Measurements from ENCODE around the gene LNPEP.

Gene LNPEP

DNA sequence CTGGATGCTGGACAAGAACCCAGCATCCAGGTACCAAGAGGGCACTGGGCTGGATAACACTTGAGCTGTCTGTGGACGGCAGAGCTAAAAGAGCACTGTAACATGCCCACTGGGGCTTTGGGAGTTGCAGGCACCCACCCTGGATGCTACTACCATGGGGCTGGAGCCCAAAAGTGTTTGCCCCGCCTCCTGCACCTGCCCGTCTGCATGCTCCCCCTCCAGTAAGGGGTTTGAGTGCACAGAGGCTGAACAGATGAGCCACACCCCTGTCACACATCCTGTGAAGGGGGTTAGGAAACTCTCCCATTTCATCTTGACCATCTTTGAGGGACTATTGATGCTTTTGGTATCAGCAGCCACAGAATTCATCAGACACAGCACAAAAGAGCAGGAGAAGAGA is 137.5 kb downstream of the LNPEP start:
- H3K4ac ChIP-seq (ENCODE audit: low read depth in 1 of 2, low read length in 2 of 2), result no peak overlapping the region
- H3K4me3 ChIP-seq (ENCODE audit: insufficient read depth in 1 of 2, low read depth in 1 of 2, low read length in 2 of 2), result no peak overlapping the region
- no peak overlapping the region for H2BK120ac ChIP-seq (ENCODE audit: low read depth, low read length)
- H4K8ac ChIP-seq (ENCODE audit: low read length), result no peak overlapping the region
- no peaks in the 10 kb centered on the region for H3K9me3 ChIP-seq (ENCODE audit: control insufficient read depth, low read length)
- H2BK5ac ChIP-seq (ENCODE audit: low read depth, low read length, poor library complexity, severe bottlenecking), result no peak overlapping the region
- H2AK5ac ChIP-seq (ENCODE audit: low read length, severe bottlenecking), result peak overlapping the region; percentile 79
- no peaks in the 10 kb centered on the region for H3K36me3 ChIP-seq (ENCODE audit: control insufficient read depth in 1 of 2, insufficient read depth in 2 of 2, low read depth in 1 of 2, low read length in 2 of 2)
- H2BK12ac ChIP-seq (ENCODE audit: low read length in 2 of 2), result no peak overlapping the region
- H3K79me1 ChIP-seq (replicated peaks; ENCODE audit: low read length, poor library complexity, severe bottlenecking), result no peaks in the 10 kb centered on the region
- H4K91ac ChIP-seq (ENCODE audit: low read length), result no peak overlapping the region
- H3K14ac ChIP-seq (ENCODE audit: low read length in 2 of 2), result no peak overlapping the region
- WGBS, result 93% methylated on average over 3 of the region's 3 CpGs
- no peaks in the 10 kb centered on the region for H3K4me1 ChIP-seq (ENCODE audit: control insufficient read depth, insufficient read depth, low read depth, low read length)
- H3K27ac ChIP-seq (ENCODE audit: low read length, poor library complexity, severe bottlenecking), result no peak overlapping the region
- H3K27me3 ChIP-seq (ENCODE audit: control insufficient read depth in 1 of 2, insufficient read depth in 1 of 2, low read length in 2 of 2), result no peaks in the 10 kb centered on the region
- no peak overlapping the region for H3K9ac ChIP-seq (ENCODE audit: low read length)
- H3K4me2 ChIP-seq (ENCODE audit: low read length, poor library complexity, severe bottlenecking), result no peak overlapping the region
- H2BK15ac ChIP-seq (ENCODE audit: low read depth, poor library complexity, severe bottlenecking), result no peak overlapping the region
- no peak overlapping the region for H3K18ac ChIP-seq (ENCODE audit: low read depth in 1 of 2, low read length in 2 of 2)
- H2AFZ ChIP-seq (ENCODE audit: low read depth, low read length), result no peak overlapping the region
- no peak for DNase-seq
- H3K23ac ChIP-seq (ENCODE audit: low read length in 2 of 2), result no peak overlapping the region

DNA sequence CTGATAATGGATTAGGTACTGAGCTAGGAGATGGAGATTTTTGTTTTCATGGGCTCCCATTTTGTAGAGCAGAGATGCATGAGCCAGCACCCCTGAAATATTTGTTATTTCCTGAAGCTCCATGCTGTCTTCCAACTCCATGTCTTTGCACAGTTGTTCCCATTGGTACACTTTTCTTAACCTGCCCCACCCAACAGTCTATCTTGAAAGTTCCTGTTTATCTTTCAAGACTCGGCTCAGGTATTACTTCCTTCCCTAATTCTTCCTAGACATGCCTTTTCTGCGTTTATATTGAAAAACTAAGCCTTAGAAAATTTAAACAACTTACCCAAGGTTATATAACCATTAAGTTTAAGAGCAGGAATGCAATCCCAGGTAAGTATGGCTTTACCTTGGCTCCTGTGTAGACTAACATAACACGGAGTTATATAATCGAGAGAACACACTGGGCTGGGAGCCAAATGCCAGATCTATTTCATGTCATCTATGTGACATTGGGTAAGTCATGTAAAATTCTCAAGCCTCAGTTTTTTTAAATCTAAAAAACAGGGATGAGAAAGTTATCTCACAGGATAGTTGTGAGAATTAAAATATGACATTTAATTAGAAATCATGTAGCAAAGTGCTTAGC is 139.1 kb downstream of the LNPEP start:
- H3K27ac ChIP-seq (ENCODE audit: low read length, poor library complexity, severe bottlenecking), result peak overlapping the region; percentile 96
- H3K4me2 ChIP-seq (ENCODE audit: low read length, poor library complexity, severe bottlenecking), result no peak overlapping the region

DNA sequence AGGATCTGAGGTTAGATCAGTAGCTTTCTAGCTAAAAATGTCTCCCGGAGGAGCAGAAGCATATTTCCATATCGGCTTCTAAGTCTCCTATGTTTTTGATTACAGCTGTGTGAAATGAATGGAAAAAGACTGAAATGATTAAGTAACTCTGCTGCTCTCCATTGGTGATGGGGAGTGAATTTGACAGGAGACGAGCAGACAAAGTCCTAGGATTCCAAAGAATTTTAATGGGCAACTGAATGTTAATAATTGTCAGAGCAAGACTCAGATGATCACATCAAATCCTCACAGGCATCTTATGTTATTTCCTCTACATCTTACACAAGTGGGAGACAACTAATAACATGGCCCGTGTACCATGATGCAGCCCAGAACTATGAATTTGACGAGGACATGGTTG is 139.8 kb downstream of the LNPEP start:
- H3K9me3 ChIP-seq (ENCODE audit: control insufficient read depth, low read length), result no peaks in the 10 kb centered on the region
- H2AFZ ChIP-seq (ENCODE audit: low read depth, low read length), result no peak overlapping the region
- no peaks in the 10 kb centered on the region for H3K4me1 ChIP-seq (ENCODE audit: control insufficient read depth, insufficient read depth, low read depth, low read length)
- no peak overlapping the region for H2BK12ac ChIP-seq (ENCODE audit: low read length in 2 of 2)
- H3K4ac ChIP-seq (ENCODE audit: low read depth in 1 of 2, low read length in 2 of 2), result no peak overlapping the region
- no peak overlapping the region for H4K91ac ChIP-seq (ENCODE audit: low read length)
- no peaks in the 10 kb centered on the region for H3K79me1 ChIP-seq (replicated peaks; ENCODE audit: low read length, poor library complexity, severe bottlenecking)
- no peaks in the 10 kb centered on the region for H3K27me3 ChIP-seq (ENCODE audit: control insufficient read depth in 1 of 2, insufficient read depth in 1 of 2, low read length in 2 of 2)
- H2BK120ac ChIP-seq (ENCODE audit: low read depth, low read length), result no peak overlapping the region
- no peak overlapping the region for H2BK15ac ChIP-seq (ENCODE audit: low read depth, poor library complexity, severe bottlenecking)
- H3K18ac ChIP-seq (ENCODE audit: low read depth in 1 of 2, low read length in 2 of 2), result no peak overlapping the region
- H4K8ac ChIP-seq (ENCODE audit: low read length), result no peak overlapping the region
- H3K14ac ChIP-seq (ENCODE audit: low read length in 2 of 2), result no peak overlapping the region
- 98% methylated on average over 4 of the region's 5 CpGs for WGBS
- H3K4me3 ChIP-seq (ENCODE audit: insufficient read depth in 1 of 2, low read depth in 1 of 2, low read length in 2 of 2), result no peak overlapping the region
- H3K9ac ChIP-seq (ENCODE audit: low read length), result no peak overlapping the region
- no peak overlapping the region for H3K23ac ChIP-seq (ENCODE audit: low read length in 2 of 2)
- H3K27ac ChIP-seq (ENCODE audit: low read length, poor library complexity, severe bottlenecking), result peak overlapping the region; percentile 96
- no peak for DNase-seq
- H2AK5ac ChIP-seq (ENCODE audit: low read length, severe bottlenecking), result no peak overlapping the region
- H2BK5ac ChIP-seq (ENCODE audit: low read depth, low read length, poor library complexity, severe bottlenecking), result peak overlapping the region; percentile 74
- H3K36me3 ChIP-seq (ENCODE audit: control insufficient read depth in 1 of 2, insufficient read depth in 2 of 2, low read depth in 1 of 2, low read length in 2 of 2), result no peaks in the 10 kb centered on the region
- peak overlapping the region; percentile 26 for H3K4me2 ChIP-seq (ENCODE audit: low read length, poor library complexity, severe bottlenecking)

More for the DNA sequence above, 139.1 kb downstream of the LNPEP start:
- Histone ChIP-seq H2BK12ac (ENCODE audit: low read length in 2 of 2) (no peak overlapping the region), H4K8ac (ENCODE audit: low read length) (no peak overlapping the region), H2BK120ac (ENCODE audit: low read depth, low read length) (no peak overlapping the region), H4K91ac (ENCODE audit: low read length) (no peak overlapping the region), H3K4ac (ENCODE audit: low read depth in 1 of 2, low read length in 2 of 2) (no peak overlapping the region), H3K14ac (ENCODE audit: low read length in 2 of 2) (no peak overlapping the region), H3K79me1 (replicated peaks; ENCODE audit: low read length, poor library complexity, severe bottlenecking) (no peaks in the 10 kb centered on the region), H3K9me3 (ENCODE audit: control insufficient read depth, low read length) (no peaks in the 10 kb centered on the region), H3K23ac (ENCODE audit: low read length in 2 of 2) (no peak overlapping the region), H2BK15ac (ENCODE audit: low read depth, poor library complexity, severe bottlenecking) (no peak overlapping the region), H3K27me3 (ENCODE audit: control insufficient read depth in 1 of 2, insufficient read depth in 1 of 2, low read length in 2 of 2) (no peaks in the 10 kb centered on the region), H3K36me3 (ENCODE audit: control insufficient read depth in 1 of 2, insufficient read depth in 2 of 2, low read depth in 1 of 2, low read length in 2 of 2) (no peaks in the 10 kb centered on the region), H3K18ac (ENCODE audit: low read depth in 1 of 2, low read length in 2 of 2) (no peak overlapping the region), H2BK5ac (ENCODE audit: low read depth, low read length, poor library complexity, severe bottlenecking) (no peak overlapping the region), H3K4me3 (ENCODE audit: insufficient read depth in 1 of 2, low read depth in 1 of 2, low read length in 2 of 2) (no peak overlapping the region), H3K9ac (ENCODE audit: low read length) (no peak overlapping the region), H2AFZ (ENCODE audit: low read depth, low read length) (no peak overlapping the region), H2AK5ac (ENCODE audit: low read length, severe bottlenecking) (peak overlapping the region; percentile 45), H3K4me1 (ENCODE audit: control insufficient read depth, insufficient read depth, low read depth, low read length) (no peaks in the 10 kb centered on the region)
- DNase-seq, result no peak
- WGBS, result 92% methylated on average over 3 of the region's 4 CpGs

DNA sequence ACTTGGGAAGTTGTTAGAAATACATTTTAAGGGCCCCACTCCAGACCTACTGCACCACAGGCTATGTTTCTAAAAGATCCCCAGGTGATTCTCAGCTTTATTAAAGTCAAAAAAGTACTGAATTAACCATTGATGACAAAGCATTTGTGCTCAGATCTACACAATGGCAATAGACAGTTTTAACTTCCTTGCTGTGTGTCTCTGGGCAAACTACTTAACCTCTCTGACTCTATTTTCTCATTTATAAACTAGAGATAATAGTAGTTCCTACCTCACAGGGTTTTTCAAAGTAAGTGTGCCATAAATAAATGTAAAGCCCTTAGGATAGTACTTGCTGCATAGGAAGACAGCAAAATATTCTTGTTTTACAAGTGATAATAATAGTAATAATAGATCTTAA is 140.2 kb downstream of the LNPEP start:
- Histone ChIP-seq H3K14ac (ENCODE audit: low read length in 2 of 2) (no peak overlapping the region), H3K9ac (ENCODE audit: low read length) (no peak overlapping the region), H3K27ac (ENCODE audit: low read length, poor library complexity, severe bottlenecking) (peak overlapping the region; percentile 87), H4K91ac (ENCODE audit: low read length) (no peak overlapping the region), H2BK15ac (ENCODE audit: low read depth, poor library complexity, severe bottlenecking) (no peak overlapping the region), H3K4ac (ENCODE audit: low read depth in 1 of 2, low read length in 2 of 2) (no peak overlapping the region), H3K36me3 (ENCODE audit: control insufficient read depth in 1 of 2, insufficient read depth in 2 of 2, low read depth in 1 of 2, low read length in 2 of 2) (no peaks in the 10 kb centered on the region), H3K23ac (ENCODE audit: low read length in 2 of 2) (no peak overlapping the region), H3K18ac (ENCODE audit: low read depth in 1 of 2, low read length in 2 of 2) (no peak overlapping the region), H3K27me3 (ENCODE audit: control insufficient read depth in 1 of 2, insufficient read depth in 1 of 2, low read length in 2 of 2) (no peaks in the 10 kb centered on the region), H2BK5ac (ENCODE audit: low read depth, low read length, poor library complexity, severe bottlenecking) (peak overlapping the region; percentile 74), H2BK12ac (ENCODE audit: low read length in 2 of 2) (no peak overlapping the region), H3K9me3 (ENCODE audit: control insufficient read depth, low read length) (no peaks in the 10 kb centered on the region), H3K79me1 (replicated peaks; ENCODE audit: low read length, poor library complexity, severe bottlenecking) (no peaks in the 10 kb centered on the region), H2AFZ (ENCODE audit: low read depth, low read length) (no peak overlapping the region), H2BK120ac (ENCODE audit: low read depth, low read length) (no peak overlapping the region), H3K4me3 (ENCODE audit: insufficient read depth in 1 of 2, low read depth in 1 of 2, low read length in 2 of 2) (no peak overlapping the region), H3K4me2 (ENCODE audit: low read length, poor library complexity, severe bottlenecking) (no peak overlapping the region), H3K4me1 (ENCODE audit: control insufficient read depth, insufficient read depth, low read depth, low read length) (no peaks in the 10 kb centered on the region), H2AK5ac (ENCODE audit: low read length, severe bottlenecking) (no peak overlapping the region), H4K8ac (ENCODE audit: low read length) (no peak overlapping the region)
- no peak for DNase-seq

All from mesenchymal stem cell (in vitro differentiated cells and primary cell).